ENCODE data around the gene NEURL4.
A peak's percentile ranks its signal among the peaks of the same experiment; 100 is the strongest.
"Not testable (repeated sequence)": the region's sequence is repeated elsewhere in the genome, so short reads cannot be mapped to it uniquely, and the experiment has no call there.

NEURL4 gene
- 2.4 to 30.9 (median 12.7) reads per million in 18 experiments for total RNA-seq

DNA sequence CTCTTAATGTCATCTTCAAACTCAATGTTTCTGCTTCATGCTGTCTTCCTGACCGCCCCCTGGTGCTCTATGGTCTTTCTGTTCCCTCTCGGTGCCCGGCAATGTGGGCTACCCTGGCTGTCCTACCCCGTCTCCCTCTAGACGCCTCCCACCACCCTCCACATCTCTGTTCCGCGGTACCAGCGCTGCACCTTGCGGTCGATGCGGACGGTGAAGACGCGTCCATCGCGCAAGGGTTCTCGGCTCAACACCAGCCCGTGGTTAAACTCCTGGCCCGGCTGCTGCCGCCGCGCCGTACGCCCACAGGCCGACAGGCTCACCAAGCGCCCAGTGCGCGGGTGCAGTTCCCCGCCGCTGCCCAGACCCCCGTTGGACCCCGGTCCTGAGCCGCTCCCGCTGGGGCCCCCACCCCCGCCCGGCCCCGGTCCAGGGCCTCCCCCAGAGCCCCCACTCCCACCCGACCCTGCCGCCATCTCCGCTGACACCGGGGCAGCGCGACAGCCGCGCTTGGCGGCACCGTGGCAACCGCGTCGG, at the start of gene NEURL4:
TSS of gene NEURL4 (minus strand) at position 496 of the 534 bp plus-strand sequence. CDS start at position 473, 23 bp downstream.
- DNase-seq = peak in 1 of 2 donors; percentile 7

DNA sequence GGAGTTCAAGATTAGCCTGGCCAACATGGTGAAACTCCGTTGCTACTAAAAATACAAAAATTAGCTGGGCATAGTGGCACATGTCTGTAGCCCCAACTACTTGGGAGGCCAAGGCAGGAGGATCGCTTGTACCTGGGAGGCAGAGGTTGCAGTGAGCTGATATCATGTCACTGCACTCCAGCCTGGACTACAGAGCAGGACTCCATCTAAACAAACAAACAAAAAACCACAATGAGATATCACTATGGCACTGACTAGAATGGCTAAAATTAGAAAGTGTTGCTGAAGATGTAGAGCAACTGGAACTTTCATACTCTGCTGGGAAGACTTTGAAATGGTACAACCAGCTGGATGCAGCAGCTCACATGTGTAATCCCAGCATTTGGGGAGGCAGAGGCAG, 45.2 kb upstream of the NEURL4 start:
- no peak for DNase-seq

DNA sequence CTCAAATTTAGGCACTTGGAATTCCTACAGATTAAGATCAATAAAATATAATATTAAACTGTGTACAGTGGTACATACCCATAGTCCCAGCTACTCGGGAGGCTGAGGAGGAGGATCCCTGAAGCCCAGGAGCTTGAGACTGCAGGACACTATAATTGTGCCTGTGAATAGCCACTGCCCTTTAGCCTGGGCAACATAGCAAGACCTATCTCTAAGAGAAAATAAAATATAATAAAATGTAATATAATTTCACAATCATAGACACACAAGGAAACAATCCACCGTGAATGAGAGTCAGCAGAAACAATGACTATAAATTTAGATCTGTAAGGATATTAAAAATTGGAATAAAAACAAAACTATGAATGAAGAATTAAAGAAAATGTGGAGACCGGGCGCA, 41.7 kb upstream of the NEURL4 start:
- no peak for DNase-seq

GRCh38 chr17:7369825-7370224, 40.7 kb upstream of the NEURL4 start:
- DNase-seq = no peak

DNA sequence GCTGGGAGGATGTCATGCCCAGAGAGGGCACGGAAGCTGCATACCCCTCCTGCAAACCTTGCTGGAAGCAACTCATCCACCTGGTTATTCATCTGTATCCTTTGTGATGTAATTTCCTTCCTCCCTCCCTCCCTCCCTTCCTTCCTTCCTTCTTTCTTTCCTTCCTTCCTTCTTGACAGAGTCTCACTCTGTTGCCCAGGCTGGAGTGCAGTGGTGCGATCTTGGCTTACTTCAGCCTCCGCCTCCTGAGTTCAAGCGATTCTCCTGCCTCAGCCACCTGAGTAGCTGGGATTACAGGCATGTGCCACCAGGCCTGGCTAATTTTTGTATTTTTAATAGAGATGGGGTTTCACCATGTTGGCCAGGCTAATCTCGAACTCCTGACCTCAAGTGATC, 39.5 kb upstream of the NEURL4 start:
- DNase-seq = not testable (repeated sequence)

DNA sequence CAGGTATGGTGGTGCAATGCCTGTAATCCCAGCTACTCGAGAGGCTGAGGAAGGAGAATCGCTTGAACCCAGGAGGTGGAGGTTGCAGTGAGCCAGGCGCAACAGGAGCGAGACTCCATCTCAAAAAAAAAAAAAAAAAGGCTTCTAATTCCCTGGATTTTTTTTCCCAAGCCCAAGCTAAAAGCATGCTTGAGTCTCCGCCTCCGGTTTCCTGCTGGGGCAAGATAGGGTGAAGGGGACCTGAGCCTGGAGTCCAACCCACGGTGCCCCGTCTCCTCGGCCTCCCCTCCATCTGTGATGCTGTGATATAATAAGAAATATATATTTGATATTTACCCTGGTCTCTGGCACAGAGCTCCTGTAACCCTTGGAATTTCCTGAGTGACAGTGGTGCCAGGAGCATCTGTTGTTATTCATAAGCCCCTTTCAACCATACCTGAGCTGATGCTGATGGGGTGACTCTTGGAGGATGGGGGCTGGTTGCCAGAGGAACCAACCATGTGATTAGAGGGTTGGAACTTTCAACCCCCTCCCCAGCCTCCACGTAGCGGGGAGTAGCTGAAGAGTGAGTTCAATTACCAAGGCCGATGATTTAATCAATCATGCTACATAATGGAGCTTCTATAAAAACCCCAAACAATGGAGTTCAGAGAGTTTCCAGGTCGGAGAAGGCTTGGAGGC, 38.9 kb upstream of the NEURL4 start:
- no peak for DNase-seq

DNA sequence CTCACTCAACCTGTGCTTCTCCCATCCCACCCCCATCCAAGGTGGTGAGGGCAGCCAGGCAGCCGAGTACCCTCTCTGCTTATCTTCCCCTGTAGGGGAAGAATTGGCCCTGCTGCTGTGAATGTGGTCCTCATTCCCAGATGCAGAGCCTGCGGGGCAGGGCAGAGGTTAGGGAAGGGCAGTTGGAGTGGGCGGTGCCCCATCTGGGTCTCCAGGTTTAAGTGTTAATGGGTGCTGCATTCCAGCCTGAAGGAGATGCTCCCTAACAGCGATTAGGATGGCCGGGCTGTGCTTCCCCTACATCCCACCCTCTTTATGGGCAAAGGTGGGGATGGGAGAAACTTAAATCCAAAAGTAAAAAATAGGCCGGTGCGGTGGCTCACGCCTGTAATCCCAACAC, 37.9 kb upstream of the NEURL4 start:
- DNase-seq = no peak

GRCh38 chr17:7365963-7366362, 36.8 kb upstream of the NEURL4 start:
- not testable (repeated sequence) for DNase-seq

DNA sequence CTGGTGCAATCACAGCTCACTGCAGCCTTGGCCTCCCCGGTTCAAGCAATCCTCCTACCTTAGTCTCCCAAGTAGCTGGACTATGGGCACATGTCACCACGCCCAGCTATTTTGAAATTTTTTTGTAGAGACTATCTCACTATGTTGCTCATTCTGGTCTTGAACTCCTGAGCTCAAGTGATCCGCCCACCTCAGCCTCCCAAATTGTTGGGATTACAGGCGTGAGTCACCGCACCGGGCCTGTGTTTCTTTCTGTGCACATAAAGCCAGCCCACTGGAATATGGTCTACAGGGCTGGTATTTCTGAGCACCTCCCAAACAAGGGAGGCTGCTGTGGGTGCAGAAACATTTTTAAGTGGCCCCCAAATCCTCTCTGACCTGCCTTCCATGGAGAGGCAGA, 34.2 kb upstream of the NEURL4 start:
- peak; percentile 35 to 42 for DNase-seq

DNA sequence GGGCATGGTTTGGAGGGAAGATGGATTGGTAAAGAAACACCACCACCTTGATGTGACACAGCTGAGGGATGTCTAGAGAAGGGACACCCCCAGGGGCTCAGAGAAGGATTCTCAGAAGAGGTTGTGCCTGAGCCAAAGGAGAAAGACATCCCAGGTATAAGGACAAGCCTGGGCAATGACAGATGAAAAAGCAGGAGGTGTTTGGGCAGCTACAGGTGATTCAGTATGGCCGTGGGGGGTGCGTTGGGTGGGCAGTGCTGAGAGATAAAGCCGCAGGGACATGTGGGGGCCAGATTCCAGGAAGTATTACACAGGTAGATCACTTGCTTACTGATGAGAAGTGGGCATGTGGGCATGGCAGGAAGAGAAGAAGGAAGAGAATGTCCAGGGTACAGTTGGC, 32.8 kb upstream of the NEURL4 start:
- no peak for DNase-seq

DNA sequence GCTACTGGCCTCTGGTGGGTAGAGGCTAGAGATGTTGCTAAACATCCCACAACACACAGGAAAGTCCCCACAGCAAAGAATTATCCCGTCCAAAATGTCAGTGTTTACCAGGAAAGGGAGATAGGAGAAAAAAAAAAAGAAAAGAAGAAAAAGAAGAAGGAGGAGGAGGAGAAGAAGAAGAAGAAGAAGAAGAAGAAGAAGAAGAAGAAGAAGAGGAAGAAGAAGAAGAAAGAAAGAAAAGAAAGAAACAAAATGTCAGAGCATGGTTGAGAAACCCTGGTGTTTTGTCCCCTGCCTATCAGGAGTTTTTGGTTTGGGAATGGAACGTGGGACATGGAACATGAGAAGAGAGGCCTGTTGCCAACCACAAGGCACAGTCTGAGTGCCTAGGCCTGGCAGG, 28.2 kb upstream of the NEURL4 start:
- no peak for DNase-seq

GRCh38 chr17:7356756-7357155, 27.6 kb upstream of the NEURL4 start:
- DNase-seq = no peak

- peak; percentile 76 to 79 for DNase-seq
Observed at GRCh38 chr17:7356072-7356549, 27.0 kb upstream of the NEURL4 start.

DNA sequence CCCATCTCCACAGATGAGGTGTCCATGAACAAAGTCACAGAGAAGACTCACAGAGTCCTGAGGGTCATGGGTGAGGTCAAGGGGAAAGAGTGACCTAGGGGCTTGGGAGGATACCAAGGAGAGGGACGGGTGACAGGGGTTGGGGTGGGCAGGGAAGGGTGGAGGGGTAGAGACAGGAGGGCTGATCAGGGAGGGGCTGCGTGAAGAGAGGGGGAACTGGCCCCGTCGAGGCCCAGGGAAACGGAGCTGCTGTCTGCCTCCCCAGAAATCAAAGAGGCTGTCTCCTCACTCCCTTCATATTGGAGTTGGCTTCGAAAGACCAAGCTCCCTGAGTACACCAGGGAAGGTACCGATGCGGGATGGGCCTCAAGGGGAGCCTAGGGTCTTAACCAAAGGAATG, 26.4 kb upstream of the NEURL4 start:
- DNase-seq = no peak

- DNase-seq = no peak
Observed at GRCh38 chr17:7355053-7355452, 25.9 kb upstream of the NEURL4 start, which contains the start of gene TMEM95. TMEM95 (plus strand) TSS chr17:7355156; CDS start chr17:7355205, 49 bp downstream.

DNA sequence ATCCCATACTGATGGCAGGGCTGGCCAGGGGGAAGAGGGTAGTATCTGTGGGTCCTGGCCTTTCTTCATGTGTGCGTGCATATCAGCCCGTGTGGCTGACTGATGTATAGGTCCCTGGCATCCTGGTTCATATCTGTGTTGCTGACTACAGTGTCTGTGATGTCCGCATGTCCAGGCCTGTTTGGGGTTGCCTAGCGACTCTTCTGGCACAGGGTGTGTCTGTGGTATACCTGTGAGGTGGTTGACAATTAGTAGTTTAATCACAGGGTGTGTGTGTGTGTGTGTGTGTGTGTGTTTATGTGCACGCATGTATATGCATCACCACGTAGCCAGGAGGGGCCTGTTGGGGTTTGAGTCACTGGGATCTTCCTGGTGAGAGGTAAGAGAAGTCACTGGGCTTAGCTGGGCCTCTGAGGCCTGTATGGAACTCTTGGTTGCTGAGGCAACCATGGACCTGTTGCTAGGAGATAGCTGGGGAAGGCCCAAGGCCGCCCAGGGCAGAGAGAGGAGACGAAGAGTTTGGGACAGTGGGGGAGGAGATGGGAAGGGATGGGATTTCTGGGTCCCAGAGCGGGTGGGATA, 25.2 kb upstream of the NEURL4 start:
- DNase-seq = no peak

DNA sequence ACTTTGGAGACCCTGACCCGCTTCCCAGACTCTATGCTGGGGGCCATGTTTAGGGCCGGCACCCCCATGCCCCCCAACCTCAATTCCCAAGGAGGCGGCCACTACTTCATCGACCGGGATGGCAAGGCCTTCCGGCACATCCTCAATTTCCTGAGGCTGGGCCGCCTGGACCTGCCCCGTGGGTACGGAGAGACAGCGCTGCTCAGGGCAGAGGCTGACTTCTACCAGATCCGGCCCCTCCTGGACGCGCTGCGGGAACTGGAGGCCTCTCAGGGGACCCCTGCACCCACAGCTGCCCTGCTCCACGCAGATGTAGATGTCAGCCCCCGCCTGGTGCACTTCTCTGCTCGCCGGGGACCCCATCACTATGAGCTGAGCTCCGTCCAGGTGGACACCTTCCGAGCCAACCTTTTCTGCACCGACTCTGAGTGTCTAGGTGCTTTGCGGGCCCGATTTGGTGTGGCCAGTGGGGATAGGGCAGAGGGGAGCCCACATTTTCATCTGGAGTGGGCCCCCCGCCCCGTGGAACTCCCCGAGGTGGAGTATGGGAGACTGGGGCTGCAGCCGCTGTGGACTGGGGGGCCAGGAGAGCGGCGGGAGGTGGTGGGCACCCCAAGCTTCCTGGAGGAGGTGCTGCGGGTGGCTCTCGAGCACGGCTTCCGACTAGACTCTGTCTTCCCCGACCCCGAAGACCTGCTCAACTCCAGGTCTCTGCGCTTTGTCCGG, 23.9 kb upstream of the NEURL4 start:
- no peak for DNase-seq

GRCh38 chr17:7352503-7352889, 23.4 kb upstream of the NEURL4 start:
- DNase-seq = no peak

DNA sequence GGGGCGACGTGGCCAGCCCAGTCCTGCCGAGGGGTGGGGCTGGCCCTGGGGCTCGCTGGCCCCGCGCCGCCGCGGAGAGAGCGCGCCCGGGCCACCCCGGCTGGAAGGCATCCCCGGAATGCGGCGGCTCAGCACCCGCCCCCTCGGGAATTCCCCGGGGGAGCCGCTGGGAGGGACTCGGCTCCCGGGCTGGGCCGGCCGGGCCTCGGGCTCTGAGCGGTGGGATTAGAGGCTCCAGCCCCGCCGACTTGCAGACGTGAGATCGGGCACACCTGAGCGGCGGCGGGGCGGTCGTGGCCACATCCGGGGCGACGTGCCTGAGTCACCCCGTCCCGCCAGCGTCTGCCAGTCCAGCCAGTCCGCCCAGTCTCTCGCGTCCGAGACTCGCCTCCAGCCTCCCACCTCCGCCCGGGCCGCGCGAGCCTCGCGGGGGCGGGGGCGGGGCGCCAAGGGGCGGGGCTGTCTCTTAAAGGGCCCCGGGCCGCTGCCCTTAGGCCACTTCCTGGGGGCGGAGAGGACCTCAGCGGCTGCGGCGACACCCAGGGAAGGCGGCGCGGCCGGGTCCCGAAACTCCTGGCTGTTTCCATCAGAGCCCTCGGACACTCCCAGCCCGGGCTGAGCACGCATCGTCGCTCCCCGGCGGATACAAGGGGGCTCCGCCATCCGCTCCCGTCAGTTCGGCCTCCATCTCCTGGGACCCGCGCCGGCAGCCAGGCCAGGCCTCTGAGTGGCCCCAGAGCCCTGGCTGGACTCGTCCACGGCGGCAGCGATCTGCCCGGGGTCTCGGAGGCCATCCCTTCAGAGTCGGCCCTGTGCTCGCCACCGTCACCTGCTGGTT, 22.7 kb upstream of the NEURL4 start, which contains the start of gene KCTD11:
TSS of gene KCTD11 (plus strand) at position 498 of the 838 bp plus-strand sequence.
- peak; percentile 88 to 91 for DNase-seq

DNA sequence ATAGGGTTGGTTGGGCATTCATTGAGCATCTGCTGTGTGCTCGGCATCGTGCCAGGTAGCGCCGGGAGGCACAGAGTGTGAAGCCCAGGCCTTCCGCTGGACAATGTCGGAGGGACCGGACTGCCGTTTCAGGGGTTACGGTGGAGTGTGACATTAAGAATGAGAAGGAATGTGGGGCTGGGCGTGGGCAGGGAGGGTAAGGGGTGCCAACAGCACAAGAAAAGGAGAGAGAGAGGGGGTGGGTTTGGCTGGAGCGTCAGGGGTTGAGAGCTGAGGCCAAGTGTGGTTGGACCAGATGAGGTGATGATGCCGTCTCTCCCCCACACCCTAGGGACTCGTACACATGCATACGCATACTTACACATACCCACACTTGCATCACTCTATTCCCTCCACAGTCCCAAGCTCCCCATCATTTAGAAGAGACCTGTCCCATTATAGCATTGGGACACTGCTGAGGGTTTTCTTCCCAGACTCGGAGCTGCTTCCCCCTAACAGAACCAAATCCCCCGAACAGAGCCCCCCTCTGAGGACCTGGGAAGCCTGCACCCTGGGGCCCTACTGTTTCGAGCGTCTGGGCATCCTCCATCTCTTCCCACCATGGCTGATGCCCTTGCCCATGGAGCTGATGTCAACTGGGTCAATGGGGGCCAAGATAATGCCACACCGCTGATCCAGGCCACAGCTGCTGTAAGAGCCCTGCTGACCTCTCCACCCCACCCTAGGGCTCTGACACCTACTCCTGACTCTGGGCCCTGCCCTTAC, 19.5 kb upstream of the NEURL4 start:
- no peak for DNase-seq
